ENCODE measurements around the gene SCP2.

The SCP2 gene

GRCh38 chr1:53076165-53076564, 149.1 kb downstream of the SCP2 start:
- TF ChIP-seq, protein P1, sequence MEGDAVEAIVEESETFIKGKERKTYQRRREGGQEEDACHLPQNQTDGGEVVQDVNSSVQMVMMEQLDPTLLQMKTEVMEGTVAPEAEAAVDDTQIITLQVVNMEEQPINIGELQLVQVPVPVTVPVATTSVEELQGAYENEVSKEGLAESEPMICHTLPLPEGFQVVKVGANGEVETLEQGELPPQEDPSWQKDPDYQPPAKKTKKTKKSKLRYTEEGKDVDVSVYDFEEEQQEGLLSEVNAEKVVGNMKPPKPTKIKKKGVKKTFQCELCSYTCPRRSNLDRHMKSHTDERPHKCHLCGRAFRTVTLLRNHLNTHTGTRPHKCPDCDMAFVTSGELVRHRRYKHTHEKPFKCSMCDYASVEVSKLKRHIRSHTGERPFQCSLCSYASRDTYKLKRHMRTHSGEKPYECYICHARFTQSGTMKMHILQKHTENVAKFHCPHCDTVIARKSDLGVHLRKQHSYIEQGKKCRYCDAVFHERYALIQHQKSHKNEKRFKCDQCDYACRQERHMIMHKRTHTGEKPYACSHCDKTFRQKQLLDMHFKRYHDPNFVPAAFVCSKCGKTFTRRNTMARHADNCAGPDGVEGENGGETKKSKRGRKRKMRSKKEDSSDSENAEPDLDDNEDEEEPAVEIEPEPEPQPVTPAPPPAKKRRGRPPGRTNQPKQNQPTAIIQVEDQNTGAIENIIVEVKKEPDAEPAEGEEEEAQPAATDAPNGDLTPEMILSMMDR (IDR thresholded peaks at IDR 0.05; ENCODE audit: insufficient read depth, low read length, missing control alignments): no peak
- ChIA-PET POLR2A (no interaction called here), CTCF (no interaction called here)
- no peak overlapping the region for H3K4me3 ChIP-seq (ENCODE audit: low read depth, low read length)
- no peak for DNase-seq (ENCODE audit: low read depth, low spot score)

DNA sequence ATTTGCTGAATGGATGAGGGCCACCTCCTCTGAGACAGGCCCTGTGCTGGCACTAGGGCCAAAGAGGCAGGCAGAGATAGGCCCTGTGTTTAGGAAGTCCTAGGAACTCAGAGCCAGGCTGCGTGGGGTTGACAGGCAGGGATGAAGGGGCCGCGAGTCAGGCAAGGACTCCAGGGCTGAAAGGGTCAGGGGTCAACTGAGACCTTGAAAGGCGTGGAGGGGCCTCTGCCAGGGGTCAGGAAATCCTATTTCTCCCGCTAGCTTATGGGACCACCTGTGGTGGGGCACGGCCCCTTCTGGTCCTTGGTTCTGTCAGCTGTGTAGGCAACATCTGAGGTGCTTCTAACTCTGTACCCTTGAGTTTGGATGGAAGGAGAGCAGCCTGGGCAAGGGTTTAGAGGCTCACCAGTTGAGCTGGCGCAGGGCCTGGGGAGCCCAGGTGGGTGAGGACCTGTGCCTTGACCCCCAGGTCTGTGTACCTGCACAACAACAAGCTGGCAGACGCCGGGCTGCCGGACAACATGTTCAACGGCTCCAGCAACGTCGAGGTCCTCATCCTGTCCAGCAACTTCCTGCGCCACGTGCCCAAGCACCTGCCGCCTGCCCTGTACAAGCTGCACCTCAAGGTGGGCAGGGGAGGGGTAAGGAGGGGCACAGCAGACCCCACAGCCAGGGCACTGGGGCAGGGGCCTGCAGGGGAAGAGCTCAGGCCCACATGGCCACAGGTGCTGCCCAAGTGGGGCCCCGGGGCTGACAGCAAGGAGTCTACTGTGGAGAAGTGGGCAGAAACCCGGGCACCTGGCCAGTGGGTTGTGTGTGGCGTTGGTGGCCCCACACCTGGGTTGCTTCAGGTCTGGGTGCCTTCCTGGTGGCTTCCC, 149.9 kb downstream of the SCP2 start:
- no peak overlapping the region for H3K4me3 ChIP-seq (ENCODE audit: low read depth, low read length)
- no peak for DNase-seq (ENCODE audit: low read depth, low spot score)
- ChIA-PET CTCF (interaction anchor here (0.9 kb wide), 1 partner anchor 105 kb away, joined by 3 read pairs; no protein-coding TSS in a partner anchor), POLR2A (no interaction called here)
- TF ChIP-seq, protein P1 (IDR thresholded peaks at IDR 0.05; ENCODE audit: insufficient read depth, low read length, missing control alignments): no peak

DNA sequence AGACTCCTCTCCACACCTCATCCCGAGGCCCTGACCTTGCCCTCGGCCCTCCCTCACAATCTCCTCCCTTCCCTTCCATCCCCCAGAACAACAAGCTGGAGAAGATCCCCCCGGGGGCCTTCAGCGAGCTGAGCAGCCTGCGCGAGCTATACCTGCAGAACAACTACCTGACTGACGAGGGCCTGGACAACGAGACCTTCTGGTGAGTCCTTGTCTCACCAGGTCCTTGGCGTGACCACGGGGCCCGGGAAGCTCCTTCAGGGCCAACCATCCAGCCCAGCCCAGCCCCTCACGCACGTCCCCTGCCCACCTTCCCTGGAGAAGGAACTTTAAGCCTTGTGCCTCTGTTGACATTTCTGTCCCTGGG, 150.5 kb downstream of the SCP2 start:
- POLR2A ChIA-PET: no interaction called here
- TF ChIP-seq, protein P1 (IDR thresholded peaks at IDR 0.05; ENCODE audit: insufficient read depth, low read length, missing control alignments): no peak
- DNase-seq (ENCODE audit: low read depth, low spot score): no peak
- CTCF ChIA-PET: interaction anchor here (0.9 kb wide), 1 partner anchor 105 kb away, joined by 3 read pairs; no protein-coding TSS in a partner anchor
- no peak overlapping the region for H3K4me3 ChIP-seq (ENCODE audit: low read depth, low read length)

DNA sequence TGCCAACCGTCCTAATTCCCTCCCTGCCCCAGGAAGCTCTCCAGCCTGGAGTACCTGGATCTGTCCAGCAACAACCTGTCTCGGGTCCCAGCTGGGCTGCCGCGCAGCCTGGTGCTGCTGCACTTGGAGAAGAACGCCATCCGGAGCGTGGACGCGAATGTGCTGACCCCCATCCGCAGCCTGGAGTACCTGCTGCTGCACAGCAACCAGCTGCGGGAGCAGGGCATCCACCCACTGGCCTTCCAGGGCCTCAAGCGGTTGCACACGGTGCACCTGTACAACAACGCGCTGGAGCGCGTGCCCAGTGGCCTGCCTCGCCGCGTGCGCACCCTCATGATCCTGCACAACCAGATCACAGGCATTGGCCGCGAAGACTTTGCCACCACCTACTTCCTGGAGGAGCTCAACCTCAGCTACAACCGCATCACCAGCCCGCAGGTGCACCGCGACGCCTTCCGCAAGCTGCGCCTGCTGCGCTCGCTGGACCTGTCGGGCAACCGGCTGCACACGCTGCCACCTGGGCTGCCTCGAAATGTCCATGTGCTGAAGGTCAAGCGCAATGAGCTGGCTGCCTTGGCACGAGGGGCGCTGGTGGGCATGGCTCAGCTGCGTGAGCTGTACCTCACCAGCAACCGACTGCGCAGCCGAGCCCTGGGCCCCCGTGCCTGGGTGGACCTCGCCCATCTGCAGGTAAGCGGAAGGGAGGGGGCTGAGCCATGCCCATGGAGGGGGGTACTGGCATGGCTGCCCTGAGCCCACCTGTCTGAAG, 151.4 kb downstream of the SCP2 start:
- no peak overlapping the region for H3K4me3 ChIP-seq (ENCODE audit: low read depth, low read length)
- DNase-seq (ENCODE audit: low read depth, low spot score): no peak
- TF ChIP-seq, protein P1 (IDR thresholded peaks at IDR 0.05; ENCODE audit: insufficient read depth, low read length, missing control alignments): no peak
- ChIA-PET POLR2A (interaction anchor here (0.7 kb wide), 1 partner anchor 17 kb away, joined by 3 read pairs; the partner anchor contains the start of gene PODN), CTCF (interaction anchor here (1.0 kb wide), 1 partner anchor 10 kb away, joined by 3 read pairs; no protein-coding TSS in a partner anchor)

DNA sequence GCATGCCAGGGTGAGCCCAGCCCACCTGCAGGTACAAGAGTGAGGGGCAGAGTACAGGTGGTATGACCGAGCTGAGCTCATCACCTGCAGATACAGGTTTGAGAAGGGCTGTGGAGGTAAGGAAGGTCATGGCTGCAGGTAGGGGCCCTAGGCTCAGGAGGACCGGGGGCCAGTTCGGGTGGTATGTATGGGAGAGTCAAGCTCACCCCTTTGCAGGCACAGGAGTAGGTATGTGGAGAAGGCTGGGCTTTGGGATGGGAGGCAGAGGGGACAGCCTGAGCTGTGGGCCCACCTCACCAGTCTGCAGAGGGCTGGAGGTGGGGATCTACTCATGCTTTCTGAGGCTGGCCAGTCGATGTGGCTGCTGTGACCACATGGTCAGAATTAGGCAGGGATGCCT, 152.2 kb downstream of the SCP2 start:
- CTCF ChIA-PET: no interaction called here
- TF ChIP-seq, protein P1 (IDR thresholded peaks at IDR 0.05; ENCODE audit: insufficient read depth, low read length, missing control alignments): no peak
- H3K4me3 ChIP-seq (ENCODE audit: low read depth, low read length): no peak overlapping the region
- POLR2A ChIA-PET: interaction anchor here (0.7 kb wide), 1 partner anchor 17 kb away, joined by 3 read pairs; the partner anchor contains the start of gene PODN
- DNase-seq (ENCODE audit: low read depth, low spot score): no peak

GRCh38 chr1:53080041-53080440, 153.0 kb downstream of the SCP2 start:
- ChIA-PET POLR2A (no interaction called here), CTCF (no interaction called here)
- TF ChIP-seq, protein P1 (IDR thresholded peaks at IDR 0.05; ENCODE audit: insufficient read depth, low read length, missing control alignments): no peak
- DNase-seq (ENCODE audit: low read depth, low spot score): no peak
- no peak overlapping the region for H3K4me3 ChIP-seq (ENCODE audit: low read depth, low read length)

Data from AG04449 (cell line).